Activated T-cell treated with anti-CD3 and anti-CD28 coated beads, Interleukin-2, amount 50 U/mL, for 1 hour (primary cell): ENCODE data around the gene NEK4.
"Not testable (repeated sequence)": the region's sequence is repeated elsewhere in the genome, so short reads cannot be mapped to it uniquely, and the experiment has no call there.

Experiments
- DNase-seq: peaks from one replicate; pipeline ENCODE4 v3.0.0-alpha.2; 2020

Gene NEK4

DNA sequence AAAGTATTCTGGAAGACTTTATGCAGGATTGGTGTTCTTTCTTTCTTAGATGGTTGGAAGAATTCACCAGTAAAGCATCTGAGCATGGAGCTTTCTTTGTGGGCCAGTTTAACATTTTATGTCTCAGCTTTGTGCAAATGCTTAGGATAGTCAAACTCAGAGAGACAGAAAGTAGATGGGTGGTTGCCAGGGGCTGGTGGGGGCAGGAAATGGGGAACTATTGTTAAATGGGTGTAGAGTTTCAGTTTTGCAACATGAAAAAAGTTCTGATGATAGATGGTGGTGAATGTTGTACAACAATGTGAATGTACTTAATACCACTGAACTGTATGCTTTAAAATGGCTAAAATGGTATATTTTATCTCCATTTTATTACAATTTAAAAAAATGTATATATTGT is 40.1 kb downstream of the NEK4 start:
- no peak for DNase-seq

DNA sequence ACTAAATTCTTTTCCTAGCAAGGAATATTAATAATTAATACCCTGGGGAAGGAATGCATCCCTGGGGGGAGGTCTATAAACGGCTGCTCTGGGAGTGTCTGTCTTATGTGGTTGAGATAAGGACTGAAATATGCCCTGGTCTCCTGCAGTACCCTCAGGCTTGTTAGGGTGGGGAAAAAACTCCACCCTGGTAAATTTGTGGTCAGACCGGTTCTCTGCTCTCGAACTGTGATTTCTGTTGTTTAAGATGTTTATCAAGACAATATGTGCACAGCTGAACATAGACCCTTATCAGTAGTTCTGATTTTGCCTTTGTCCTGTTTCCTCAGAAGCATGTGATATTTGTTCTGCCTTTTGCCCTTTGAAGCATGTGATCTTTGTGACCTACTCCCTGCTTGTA is 42.0 kb downstream of the NEK4 start:
- not testable (repeated sequence) for DNase-seq

DNA sequence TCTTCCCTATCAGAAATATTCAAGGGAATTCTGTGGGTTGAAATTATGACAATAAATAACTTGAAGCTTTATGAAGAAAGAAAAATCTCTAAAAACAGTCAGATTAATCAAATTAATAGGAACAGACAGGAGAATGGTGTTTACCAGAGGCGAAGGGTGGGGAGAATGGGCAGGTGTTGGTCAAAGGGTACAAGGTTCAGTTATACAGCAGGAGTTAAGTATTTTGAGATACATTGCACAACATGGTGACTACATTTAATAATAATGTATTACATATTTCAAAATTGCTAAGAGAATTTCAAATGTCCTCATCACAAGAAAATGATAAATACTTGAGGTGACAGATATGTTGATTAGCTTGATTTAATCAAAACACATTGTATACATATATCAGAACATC is 46.2 kb downstream of the NEK4 start:
- DNase-seq, result no peak

DNA sequence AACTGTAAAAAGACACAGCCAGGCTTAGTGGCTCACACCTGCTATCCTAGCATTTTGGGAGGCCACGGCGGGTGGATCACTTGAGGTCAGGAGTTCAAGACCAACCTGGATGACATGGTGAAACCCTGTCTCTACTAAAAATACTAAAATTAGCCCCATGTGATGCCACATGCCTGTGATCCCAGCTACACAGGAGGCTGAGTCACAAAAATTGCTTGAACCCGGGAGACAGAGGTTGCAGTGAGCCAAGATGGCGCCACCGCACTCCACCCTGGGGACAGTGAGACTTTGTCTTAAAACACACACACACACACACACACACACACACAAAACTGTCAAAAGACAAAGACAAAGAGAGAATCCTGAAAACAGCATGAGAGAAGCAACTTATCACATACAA is 46.8 kb downstream of the NEK4 start:
- DNase-seq, result no peak

DNA sequence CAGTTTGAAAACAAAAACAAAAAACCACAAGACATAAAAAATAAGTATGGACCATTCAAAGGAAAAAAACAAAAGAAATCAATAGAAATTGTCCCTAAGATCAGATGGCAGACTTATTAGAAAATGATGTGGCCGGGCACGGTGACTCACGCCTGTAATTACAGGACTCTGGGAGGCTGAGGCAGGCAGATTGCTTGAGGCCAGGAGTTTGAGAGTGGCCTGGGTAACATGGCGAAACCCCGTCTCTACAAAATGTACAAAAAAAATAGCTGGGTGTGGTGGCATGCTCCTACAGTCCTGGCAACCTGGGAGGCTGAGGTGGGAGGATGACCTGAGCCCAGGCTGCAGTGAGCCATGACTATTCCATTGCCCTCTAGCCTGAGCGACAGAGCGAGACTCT is 48.2 kb downstream of the NEK4 start:
- DNase-seq, result no peak

DNA sequence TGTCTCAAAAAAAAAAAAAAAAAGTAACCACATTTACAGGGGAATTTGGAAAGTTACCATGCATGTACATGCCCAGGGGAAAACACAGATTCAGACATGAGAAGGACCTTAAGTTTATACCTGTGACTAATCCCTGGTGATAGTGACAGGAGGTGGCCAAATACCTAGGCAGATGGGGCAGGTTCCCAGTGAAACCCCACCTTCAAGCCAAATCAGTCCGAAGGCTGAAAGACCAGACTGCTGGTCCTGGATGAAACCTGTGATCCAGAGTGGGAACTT is 49.1 kb downstream of the NEK4 start:
- no peak for DNase-seq

DNA sequence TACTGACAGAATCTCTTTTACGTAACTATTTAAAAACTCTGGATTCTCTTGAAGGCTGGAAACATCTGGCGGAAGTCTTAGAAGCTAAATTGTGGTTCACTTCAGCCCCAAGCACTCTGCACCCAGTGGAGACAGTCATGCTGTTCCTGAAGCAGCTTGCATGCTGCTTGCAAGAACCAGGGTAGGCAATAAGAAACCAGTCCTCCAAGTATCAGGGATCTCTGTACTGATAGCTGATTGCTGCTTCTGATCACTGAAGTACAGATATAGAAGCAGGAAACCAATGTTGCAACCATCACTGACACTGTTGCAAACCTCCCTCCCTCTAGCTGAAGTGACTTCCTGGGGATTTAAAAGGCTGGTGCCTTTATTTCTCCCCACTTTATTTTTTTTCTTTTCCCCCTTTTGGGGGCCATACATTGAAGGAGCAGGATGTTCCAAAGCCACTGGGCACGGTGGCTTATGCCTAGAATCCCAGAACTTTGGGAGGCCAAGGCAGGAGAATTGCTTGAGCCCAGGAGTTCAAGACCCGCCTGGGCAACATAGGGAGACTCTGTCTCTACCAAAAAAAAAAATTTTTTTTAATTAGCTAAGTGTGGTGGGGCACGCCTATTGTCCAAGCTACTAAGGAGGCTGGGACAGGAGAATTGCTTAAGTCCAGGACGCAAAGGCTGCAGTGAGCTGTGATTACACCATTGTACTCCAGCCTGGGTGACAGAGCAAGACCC is 49.6 kb downstream of the NEK4 start:
- DNase-seq, result no peak

DNA sequence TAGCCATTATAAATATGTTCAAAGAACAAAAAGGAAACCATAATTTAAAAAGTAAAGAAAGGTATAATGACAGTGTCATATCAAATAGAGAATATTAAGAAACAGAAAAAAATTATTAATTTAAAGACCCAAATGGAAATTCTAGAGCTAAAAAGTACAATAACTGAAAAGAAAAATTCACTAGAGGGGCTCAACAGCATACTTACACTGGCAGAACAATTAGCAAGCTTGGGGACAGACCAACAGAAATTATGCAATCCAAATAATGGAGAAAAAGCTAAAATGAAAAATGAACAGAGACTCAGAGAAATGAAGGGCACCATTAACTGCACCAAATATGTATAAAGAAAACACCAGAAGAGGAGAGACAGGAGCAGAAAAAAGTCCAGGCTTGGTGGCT is 51.1 kb downstream of the NEK4 start:
- DNase-seq, result no peak

DNA sequence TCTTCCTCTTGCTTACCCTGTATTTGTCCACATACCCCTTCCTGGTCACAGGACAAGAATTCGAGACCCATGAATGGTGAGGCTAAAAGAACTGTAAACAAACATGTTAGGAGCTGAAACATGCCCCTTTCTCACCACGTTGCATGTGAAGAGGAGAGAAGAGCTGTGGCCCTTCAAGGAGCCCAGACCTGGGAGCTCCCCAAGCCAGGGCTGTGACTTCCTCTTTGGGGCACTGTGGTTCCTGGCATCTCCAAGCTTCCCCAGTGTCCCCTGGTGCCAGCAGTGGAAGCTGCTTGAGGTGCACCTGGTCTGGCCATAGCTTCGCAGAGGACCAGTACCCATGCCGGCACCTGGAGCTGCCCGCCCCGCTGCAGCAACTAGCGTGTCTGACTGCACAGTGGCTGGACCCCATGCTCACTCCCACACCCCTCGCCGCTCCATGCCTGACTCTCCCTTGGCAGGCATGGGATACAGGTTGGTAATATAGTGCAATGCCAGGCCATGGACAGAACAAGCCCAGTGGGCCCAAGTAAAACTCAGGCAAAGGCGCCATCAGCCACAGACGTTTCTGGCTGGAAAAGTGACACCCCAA is 54.9 kb downstream of the NEK4 start:
- DNase-seq, result no peak

DNA sequence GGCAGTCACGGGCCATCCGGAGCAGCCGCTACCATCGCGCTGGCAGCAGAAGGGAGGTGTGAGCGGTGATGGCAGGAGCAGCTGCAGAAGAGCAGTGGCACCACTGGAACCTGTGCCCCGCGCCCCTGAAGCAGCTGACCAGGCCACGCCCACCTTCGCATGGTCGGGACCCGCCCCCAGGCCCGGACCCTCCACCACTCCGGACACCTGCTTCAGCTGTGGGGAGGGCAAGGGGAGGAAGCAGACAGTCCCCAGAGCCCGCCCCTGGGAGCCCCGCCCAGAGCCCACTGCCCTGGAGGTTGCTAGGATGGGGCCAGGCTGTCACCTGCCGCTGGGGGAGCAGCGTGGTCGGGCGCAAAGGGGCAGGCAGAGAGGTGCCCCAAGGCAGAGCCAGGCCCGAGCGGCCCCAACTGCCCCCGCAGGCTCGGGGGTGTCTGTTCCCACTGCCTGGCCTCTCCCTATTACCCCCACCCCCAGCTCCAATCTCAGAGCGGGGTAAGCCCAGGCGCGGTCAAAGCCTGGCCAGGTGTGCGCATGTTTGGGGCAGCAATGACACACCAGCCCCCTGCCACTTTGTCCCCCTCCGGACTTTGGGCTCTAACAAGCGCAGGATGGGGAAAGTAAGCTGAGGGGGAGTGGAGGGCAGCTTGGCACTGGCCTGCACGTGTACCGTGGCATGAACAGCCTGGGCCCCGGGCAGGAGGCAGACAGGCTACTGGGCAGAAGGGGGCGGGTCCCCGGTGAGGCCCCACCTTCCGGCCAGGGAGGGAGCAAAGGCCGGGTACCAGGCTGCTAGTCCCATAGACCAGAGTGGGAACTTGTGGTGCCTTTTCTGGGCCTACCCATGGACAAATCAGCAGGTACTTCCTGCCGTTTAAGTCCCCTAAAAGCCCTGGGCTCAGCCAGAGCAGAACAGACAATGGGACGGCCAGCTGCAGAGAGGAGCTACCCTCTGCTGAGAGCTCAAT is 56.1 kb downstream of the NEK4 start:
- no peak for DNase-seq

DNA sequence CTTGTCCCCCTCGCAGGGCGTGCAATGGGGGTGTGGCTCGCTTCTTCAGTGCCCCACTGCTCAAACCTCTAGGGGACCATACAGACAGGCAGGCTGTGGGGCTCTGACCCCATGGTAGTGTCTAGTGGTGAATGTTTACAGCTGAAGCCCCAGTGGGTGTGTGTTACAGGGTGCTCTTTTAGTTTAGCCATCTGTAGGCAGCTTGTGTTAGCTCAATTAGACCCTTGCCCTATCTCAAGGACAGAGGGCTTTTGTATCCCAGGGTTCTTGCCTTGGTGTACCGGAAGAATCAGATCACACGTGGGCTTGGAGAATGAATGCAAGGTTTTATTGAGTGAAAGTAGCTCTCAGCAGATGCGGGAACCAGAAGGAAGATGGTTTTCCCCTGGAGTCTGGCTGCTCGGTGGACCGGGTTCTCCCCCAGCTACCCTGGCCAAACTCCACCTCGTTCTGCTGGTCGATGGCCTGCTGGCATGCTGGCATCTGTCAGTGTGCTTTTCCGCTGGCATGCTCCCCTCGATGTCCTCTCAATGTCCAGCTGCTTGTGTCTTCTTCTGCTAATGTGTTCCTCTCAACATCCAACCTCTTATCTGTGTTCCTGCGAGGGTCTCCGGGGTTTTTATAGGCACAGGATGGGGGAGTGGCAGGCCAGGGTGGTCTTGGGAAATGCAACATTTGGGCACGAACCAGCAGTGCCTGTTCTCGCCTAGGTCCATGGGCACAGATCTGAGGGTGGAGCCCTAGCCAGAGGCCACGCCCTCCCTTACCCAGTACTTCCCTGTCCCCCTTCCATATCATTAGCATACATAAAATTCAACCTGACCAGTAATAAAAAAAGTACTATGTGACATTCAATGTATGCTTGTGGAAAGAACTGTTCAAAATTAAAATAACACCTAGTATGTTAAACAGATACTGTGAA is 58.2 kb downstream of the NEK4 start:
- no peak for DNase-seq

DNA sequence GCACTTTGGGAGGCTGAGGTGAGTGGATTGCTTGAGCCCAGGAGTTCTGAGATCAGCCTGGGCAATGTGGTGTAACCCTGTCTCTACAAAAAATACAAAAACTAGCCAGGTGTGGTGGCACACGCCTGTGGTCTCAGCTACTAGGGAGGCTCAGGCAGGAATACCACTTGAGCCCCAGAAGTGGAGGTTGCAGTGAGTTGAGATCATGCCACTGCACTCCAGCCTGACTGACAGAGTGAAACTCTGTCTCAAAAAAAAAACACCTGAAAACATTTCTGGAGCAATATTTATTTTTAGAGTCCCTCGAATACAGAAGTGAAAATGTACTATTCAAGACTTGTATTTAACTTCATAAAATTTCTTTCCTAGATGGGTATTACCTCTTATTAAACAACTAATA is 60.2 kb downstream of the NEK4 start:
- no peak for DNase-seq

DNA sequence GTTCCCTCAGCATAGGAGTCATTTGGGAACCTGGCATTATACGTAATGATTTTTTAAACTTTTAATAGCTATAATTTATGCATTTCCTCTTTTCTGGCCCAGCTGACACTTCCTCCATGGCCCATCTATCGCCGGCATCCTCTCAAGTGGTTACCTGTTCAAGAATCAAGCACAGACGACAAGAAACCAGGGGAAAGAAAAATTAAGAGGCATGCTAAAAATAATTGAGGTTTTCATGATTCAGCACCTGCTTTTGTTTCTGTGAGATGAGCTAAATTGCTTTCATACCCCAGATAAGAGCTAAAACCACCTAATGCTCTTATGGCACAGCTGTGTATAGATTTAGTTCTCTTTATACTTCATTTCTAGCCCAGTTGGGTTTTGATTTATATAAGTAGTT is 63.2 kb downstream of the NEK4 start:
- DNase-seq, result no peak

DNA sequence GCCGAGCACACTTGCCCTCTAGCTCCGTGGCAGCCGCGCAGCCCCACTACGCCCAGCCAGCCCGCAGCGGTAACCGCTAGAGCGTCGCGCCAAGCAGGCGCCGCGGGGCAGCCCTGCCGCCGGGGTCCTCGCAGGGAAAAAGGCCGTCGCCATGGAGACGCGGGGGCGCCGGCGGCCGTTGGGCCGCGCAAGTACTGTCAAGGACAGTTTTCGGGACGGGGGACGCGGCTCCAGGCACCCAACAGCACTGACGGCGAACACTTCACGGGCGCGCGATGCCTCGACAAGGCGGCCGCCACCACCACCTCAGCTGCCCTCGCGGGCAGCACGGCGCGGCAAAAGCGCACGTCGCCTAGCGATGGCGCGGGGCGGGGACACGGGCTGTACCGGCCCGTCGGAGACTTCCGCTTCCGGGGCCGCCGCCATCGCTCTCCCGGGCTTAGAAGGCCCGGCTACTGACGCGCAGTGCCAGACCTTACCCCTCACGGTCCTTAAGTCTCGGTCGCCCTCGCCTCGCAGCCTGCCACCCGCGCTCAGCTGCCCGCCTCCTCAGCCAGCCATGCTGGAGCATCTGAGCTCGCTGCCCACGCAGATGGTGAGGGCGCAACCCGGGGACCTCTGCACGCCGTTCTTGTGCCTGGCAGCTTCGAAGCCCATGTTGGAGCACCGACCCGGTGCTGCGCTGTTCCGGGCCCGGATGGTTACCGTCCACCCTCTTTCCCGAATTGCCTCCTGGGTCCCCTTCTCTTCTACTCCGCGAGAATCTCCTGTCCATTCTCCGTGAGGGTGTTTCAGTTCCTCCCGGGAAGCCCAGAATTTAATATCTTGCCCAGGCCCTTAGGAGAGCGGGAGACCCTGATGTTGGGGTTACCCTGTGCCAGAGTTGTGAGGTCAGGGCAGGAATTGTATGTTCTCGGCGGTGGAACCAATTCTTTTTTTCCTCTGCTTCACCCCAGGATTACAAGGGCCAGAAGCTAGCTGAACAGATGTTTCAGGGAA is 64.8 kb downstream of the NEK4 start, which contains the start of the genes GLT8D1 and SPCS1:
GLT8D1 (minus strand) TSS at position 104 of the 999 bp plus-strand sequence. CDS start 5,331 bp downstream, outside the sequence.
SPCS1 (plus strand) TSS at position 419 of the 999 bp plus-strand sequence; CDS start at position 560, 141 bp downstream.
- DNase-seq, result peak; percentile 90

DNA sequence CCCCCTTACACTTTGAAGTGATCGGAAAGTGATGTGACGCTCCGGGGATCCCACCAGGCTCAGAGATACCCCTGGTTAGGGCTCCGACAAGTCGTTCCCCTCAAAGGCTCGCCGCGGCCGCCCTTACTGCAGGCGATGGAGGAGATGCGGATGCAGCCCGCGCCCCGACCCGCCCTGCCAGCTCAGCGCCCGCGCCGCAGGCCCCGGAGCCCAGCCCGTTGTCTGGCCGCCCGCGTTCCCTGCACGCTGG is 65.4 kb downstream of the NEK4 start:
- no peak for DNase-seq

DNA sequence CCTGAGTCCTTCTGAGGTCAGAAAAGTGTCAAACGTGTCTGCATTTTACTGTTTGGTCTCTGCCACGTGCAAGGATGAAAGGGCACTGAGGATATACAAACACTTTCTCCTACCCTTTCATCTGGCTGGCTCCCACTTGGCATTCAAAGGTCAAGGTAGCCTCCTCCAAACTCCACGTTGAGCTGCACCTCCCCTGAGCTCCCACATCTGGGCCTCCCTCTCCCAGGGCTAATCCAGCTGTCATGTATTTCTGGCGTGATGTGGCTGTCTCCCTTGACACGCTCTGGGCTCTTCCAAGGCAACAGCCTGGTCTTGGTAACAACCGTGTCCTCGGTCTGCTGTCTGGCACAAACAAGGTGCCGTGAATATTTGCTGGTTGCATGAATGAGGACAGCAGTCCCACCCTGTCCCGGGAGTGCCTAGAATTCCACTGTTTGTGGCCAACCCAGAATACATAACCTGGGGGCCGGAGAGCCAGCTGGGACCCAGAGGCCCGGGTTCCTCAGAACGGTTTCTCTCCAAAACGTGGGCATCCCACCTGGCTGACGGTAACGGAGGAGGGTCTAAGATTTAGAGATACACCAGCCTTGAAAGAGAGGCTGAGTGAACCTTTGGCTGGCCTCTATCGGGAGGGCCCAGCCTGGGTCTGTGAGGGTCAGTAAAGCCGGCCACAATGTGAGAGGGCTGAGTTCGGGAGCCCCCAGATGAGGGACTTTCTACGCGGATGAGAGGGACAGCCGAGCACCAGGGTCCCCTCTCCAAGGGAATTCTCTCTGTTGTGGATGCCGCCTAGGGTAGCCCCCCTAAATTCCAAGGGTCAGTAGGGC is 65.9 kb downstream of the NEK4 start:
- DNase-seq, result no peak

DNA sequence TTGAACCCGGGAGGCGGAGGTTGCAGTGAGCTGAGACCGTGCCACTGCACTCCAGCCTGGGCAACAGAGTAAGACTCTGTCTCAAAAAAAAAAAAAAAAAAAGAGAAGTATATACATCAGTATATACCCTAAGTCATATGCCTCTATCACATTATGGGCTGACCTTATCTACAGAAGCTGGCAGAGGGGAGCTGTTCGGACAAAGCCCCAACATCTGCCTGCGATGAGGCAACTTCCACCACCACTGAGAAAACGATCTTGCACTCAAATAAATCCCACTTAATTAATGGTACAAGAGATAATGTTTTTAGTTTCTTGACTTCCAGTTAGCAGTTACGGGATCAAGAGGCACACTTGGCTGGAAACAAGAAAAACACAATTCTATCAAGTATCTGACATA is 67.4 kb downstream of the NEK4 start:
- no peak for DNase-seq

DNA sequence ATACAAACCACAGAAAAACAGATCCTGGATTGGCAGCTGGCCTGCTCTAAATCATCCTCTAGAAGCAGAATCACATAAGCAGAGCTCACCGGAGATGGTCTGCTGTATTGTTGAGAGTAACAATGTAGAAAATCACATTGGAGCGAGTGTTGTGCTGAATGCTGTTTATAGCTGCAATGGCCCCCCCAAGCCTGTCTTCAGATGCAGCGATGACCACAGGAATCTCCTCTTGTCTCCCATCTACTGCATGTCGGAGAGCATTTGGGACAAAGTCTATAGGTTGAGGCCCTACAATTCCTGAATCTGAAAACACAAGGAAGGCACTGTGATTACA is 73.1 kb downstream of the NEK4 start:
- no peak for DNase-seq

DNA sequence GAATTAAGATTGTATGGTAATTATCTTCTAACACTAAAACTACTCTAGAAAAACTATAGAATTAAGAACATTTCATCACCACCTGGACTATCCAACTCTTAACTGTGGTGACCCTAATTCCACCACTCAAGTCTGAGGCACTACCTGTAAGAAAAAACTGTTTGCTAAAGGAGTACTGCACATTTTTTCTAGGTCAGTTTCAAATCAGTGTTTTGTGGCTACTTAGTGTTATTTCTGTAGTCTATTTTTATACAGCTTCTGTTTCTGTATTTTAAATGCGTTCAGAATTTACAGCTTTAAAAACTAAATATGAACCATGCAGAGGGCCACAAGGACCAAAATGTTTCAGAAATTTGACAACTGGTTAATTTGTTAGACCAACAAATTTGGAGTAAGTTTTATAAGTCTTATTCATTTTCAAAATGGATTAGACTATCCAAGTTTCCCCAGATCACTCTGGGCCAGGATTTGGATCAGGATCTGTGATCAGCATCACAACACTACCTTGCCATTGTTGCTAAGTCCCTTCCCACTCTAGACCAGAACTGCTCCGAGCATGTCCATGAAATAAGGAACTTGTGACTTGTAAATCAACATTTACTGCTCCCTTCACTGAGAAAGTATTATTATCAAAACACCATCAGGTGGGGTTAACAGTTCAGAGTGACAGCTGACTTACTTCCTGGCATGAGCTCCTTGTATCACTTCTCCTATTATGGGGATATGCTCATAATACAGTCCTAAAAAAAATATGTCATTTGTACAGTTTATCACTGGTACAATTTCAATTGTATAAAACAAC is 73.7 kb downstream of the NEK4 start:
- DNase-seq, result no peak
